ENCODE data around the gene MAMDC4. TPM values are rescaled to one million over a fixed set of nuclear protein-coding genes. Genes with fewer than 3 reads are reported as not detected.

The MAMDC4 gene
- total and polyA plus RNA-seq, 7 donors, result 0.71 to 25.3 (median 2.4) TPM

DNA sequence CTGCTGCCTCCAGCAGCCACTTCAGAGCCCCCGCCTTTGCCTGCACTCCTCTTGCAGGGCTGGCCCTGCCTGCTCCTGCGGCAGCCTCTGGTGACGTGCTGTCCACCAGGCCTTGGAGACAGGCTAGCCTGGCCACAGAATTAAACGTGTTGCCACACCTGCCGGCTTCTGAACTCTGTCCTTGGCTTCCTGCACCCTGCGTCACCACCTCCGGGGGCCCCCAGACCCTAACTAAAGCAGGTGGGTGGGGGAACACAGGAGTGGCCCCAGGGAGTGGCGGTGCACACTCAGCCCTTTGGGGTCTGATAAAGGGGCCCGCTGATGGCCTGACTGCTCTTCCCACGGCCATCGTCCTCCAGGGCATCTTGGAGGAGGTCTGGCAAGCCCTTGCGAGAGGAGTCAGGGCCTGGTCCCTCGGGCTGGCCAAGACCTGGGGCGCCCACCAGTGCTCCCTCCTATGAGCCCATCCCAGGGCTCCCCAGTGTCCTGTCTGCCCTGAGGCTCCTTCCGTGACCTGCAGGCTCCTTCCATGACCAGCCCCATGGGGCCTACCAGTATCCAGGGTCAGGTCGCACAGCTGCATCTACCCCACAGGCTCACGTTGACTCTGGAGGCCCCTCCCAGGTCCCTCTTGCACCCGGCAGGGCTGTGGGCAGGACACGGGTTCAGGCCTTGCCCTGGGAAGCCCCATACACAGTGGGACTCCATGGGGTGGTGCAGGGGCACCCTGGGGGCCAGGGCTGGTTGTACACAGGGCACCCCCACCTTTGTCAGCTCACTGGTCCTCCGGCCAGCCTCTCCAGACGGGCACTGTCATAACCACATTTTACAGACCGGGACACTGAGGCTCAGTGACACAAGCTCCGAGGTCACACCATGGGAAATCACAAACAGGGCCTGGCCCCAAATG is 1.0 kb upstream of the MAMDC4 start:
- Histone ChIP-seq H3K9me3 (no peaks in the 10 kb centered on the region), H3K27me3 (peaks cover 12 to 25% (median 24%) of the 10 kb centered on the region in 3 donors), H3K36me3 (peaks cover 0 to 6% (median 0%) of the 10 kb centered on the region in 4 donors), H3K4me3 (no peak overlapping the region), H3K4me1 (peaks cover 0 to 42% (median 42%) of the 10 kb centered on the region in 4 donors), H3K27ac (no peak overlapping the region)
- WGBS, 2 donors, result 76 to 86% methylated on average over 23 of the region's 23 CpGs
- TF ChIP-seq POLR2AphosphoS5 (IDR thresholded peaks at IDR 0.05) (no peak), POLR2A (IDR thresholded peaks at IDR 0.05) (no peak), EP300 (IDR thresholded peaks at IDR 0.05) (no peak)
- TF ChIP-seq, protein P1, sequence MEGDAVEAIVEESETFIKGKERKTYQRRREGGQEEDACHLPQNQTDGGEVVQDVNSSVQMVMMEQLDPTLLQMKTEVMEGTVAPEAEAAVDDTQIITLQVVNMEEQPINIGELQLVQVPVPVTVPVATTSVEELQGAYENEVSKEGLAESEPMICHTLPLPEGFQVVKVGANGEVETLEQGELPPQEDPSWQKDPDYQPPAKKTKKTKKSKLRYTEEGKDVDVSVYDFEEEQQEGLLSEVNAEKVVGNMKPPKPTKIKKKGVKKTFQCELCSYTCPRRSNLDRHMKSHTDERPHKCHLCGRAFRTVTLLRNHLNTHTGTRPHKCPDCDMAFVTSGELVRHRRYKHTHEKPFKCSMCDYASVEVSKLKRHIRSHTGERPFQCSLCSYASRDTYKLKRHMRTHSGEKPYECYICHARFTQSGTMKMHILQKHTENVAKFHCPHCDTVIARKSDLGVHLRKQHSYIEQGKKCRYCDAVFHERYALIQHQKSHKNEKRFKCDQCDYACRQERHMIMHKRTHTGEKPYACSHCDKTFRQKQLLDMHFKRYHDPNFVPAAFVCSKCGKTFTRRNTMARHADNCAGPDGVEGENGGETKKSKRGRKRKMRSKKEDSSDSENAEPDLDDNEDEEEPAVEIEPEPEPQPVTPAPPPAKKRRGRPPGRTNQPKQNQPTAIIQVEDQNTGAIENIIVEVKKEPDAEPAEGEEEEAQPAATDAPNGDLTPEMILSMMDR (IDR thresholded peaks at IDR 0.05), result no peak
- intact Hi-C loops (cut with DNase I), result loop anchor here (2.0 kb wide), 1 partner anchor 14 kb away; no protein-coding TSS in a partner anchor
- no peak for DNase-seq

DNA sequence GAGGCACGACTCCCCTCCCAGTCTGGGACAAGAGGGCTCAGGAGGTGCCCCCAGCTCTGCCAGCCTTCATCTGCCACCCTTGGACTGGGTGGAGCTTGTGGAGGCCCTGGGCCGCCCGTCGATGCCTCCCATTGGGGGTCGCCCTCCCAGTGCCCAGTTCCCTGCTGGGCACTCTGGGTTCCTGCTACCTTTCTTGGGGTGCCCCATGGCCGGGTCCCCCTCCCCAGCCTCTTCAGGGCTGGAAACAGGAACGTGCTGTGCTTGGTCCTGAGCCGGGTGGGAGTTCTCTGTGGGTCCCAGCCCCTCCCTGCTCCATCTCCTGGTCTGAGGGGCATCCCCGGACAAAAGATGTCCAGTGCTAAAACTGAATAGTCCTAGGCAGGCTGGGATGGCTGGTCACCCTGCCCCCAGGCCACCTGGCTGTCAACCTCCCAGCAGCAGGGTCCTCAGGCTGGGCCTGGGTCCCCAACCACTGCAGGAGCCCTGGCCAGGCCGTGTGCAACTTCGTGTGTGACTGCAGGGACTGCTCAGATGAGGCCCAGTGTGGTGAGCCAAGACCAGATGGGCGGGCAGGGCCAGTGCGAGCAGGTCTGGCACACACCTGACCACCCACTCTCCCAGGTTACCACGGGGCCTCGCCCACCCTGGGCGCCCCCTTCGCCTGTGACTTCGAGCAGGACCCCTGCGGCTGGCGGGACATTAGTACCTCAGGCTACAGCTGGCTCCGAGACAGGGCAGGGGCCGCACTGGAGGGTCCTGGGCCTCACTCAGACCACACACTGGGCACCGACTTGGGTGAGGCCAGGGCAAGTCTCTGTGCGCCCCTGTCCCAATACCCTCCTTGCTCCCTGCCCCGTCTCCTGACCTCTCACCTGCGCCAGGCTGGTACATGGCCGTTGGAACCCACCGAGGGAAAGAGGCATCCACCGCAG is 784 bp downstream of the MAMDC4 start:
- intact Hi-C loops (cut with DNase I), result no loop called here
- Histone ChIP-seq H3K36me3 (peaks cover 0 to 6% (median 0%) of the 10 kb centered on the region in 4 donors), H3K4me3 (no peak overlapping the region), H3K9me3 (no peaks in the 10 kb centered on the region), H3K27me3 (peaks cover 0 to 7% (median 6%) of the 10 kb centered on the region in 3 donors), H3K27ac (no peak overlapping the region), H3K4me1 (peaks cover 0 to 24% (median 24%) of the 10 kb centered on the region in 4 donors)
- 82 to 88% methylated on average over 29 of the region's 29 CpGs for WGBS, 2 donors
- TF ChIP-seq, protein P1 (IDR thresholded peaks at IDR 0.05), result no peak
- TF ChIP-seq EP300 (IDR thresholded peaks at IDR 0.05) (no peak), POLR2AphosphoS5 (IDR thresholded peaks at IDR 0.05) (no peak), POLR2A (IDR thresholded peaks at IDR 0.05) (no peak)
- peak; percentile 60 for DNase-seq

DNA sequence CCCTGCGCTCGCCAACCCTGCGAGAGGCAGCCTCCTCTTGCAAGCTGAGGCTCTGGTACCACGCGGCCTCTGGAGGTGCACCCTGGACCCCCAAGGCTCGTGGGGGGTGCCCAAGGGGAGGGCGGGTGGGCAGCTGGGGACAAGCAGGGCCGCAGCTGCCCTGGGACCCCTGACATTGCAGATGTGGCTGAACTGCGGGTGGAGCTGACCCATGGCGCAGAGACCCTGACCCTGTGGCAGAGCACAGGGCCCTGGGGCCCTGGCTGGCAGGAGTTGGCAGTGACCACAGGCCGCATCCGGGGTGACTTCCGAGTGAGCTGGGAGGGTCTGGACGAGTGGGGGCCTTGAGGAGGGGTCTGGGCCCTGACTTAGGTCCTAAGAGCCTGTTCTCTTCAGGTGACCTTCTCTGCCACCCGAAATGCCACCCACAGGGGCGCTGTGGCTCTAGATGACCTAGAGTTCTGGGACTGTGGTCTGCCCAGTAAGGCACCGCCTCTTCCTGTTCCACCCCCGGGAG is 1.5 kb downstream of the MAMDC4 start:
- intact Hi-C loops (cut with DNase I), result no loop called here
- H3K9me3 ChIP-seq, result no peaks in the 10 kb centered on the region
- WGBS, 2 donors, result 82 to 85% methylated on average over 18 of the region's 18 CpGs
- no peaks in the 10 kb centered on the region for H3K27me3 ChIP-seq
- H3K4me3 ChIP-seq, result no peak overlapping the region
- no peak overlapping the region for H3K27ac ChIP-seq
- peak; percentile 61 for DNase-seq
- peaks cover 0 to 6% (median 0%) of the 10 kb centered on the region in 4 donors for H3K36me3 ChIP-seq
- peaks cover 0 to 24% (median 19%) of the 10 kb centered on the region in 4 donors for H3K4me1 ChIP-seq
- TF ChIP-seq POLR2A (IDR thresholded peaks at IDR 0.05), result no peak
- TF ChIP-seq, protein P1 (IDR thresholded peaks at IDR 0.05), result no peak
- TF ChIP-seq EP300 (IDR thresholded peaks at IDR 0.05), result no peak
- no peak for TF ChIP-seq POLR2AphosphoS5 (IDR thresholded peaks at IDR 0.05)

DNA sequence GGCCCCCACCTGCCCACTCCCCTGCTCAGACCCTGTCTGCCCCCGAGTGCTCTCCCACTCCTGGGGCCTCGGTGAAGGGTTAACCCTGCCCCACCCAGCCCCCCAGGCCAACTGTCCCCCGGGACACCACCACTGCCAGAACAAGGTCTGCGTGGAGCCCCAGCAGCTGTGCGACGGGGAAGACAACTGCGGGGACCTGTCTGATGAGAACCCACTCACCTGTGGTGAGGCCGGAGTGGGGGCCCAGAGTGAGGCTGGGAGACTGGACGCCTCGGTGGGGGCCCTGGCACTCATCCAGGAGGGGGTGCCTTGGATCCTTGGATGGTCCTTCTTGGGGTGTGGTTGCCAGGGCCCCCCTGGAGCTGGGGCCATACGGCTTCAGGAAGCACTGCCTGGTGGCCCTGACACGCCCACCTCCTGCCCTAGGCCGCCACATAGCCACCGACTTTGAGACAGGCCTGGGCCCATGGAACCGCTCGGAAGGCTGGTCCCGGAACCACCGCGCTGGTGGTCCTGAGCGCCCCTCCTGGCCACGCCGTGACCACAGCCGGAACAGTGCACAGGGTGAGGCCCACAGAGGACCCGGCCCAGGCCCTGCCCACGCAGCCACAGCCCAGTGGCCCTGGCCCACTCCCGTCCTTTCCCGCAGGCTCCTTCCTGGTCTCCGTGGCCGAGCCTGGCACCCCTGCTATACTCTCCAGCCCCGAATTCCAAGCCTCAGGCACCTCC is 2.1 kb downstream of the MAMDC4 start:
- Histone ChIP-seq H3K9me3 (no peaks in the 10 kb centered on the region), H3K4me3 (no peak overlapping the region), H3K36me3 (peaks cover 0 to 6% (median 0%) of the 10 kb centered on the region in 4 donors), H3K27me3 (no peaks in the 10 kb centered on the region), H3K27ac (no peak overlapping the region), H3K4me1 (peaks cover 0 to 30% (median 24%) of the 10 kb centered on the region in 4 donors)
- DNase-seq, result peak; percentile 67
- intact Hi-C loops (cut with DNase I), result no loop called here
- TF ChIP-seq, protein P1 (IDR thresholded peaks at IDR 0.05), result no peak
- TF ChIP-seq EP300 (IDR thresholded peaks at IDR 0.05), result no peak
- no peak for TF ChIP-seq POLR2AphosphoS5 (IDR thresholded peaks at IDR 0.05)
- no peak for TF ChIP-seq POLR2A (IDR thresholded peaks at IDR 0.05)
- 64 to 72% methylated on average over 30 of the region's 30 CpGs for WGBS, 2 donors

All from sigmoid colon (tissue), 7 donors.